ENCODE measurements around the gene TRIO. TPM values are rescaled to one million over a fixed set of nuclear protein-coding genes. Genes with fewer than 3 reads are reported as not detected.
A peak's percentile ranks its signal among the peaks of the same experiment; 100 is the strongest.
"Not testable (repeated sequence)": the region's sequence is repeated elsewhere in the genome, so short reads cannot be mapped to it uniquely, and the experiment has no call there.

TRIO gene
- total RNA-seq, 1 donor from 2014 or later, result 186 TPM

- no peak for DNase-seq
These were observed 43.1 kb downstream of the TRIO start for GRCh38 chr5:14186059-14186830.

DNA sequence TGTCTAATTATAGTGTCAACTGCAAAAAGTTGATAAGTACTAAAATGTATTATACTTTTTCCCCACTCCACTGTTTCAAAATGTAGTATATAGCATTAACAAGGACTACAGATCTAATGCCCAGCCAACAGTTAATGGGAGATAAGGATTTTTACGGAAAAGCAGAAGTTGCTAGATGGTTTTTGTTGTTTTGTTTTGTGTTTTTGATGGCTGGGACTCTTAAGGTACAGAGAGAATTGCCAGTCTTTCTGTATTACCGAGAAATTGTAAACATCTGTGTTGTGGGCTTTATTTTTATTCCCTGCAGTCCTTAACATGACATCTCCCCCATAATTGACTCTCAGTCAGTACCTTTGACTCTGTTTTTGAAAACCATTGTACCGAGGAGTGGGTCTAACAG lies 44.0 kb downstream of the TRIO start:
- DNase-seq, result no peak

GRCh38 chr5:14187660-14188059 lies 44.5 kb downstream of the TRIO start:
- DNase-seq, result no peak

- DNase-seq, result no peak
These were observed 45.6 kb downstream of the TRIO start for GRCh38 chr5:14188778-14189177.

GRCh38 chr5:14189680-14190079 lies 46.5 kb downstream of the TRIO start:
- DNase-seq, result no peak

DNA sequence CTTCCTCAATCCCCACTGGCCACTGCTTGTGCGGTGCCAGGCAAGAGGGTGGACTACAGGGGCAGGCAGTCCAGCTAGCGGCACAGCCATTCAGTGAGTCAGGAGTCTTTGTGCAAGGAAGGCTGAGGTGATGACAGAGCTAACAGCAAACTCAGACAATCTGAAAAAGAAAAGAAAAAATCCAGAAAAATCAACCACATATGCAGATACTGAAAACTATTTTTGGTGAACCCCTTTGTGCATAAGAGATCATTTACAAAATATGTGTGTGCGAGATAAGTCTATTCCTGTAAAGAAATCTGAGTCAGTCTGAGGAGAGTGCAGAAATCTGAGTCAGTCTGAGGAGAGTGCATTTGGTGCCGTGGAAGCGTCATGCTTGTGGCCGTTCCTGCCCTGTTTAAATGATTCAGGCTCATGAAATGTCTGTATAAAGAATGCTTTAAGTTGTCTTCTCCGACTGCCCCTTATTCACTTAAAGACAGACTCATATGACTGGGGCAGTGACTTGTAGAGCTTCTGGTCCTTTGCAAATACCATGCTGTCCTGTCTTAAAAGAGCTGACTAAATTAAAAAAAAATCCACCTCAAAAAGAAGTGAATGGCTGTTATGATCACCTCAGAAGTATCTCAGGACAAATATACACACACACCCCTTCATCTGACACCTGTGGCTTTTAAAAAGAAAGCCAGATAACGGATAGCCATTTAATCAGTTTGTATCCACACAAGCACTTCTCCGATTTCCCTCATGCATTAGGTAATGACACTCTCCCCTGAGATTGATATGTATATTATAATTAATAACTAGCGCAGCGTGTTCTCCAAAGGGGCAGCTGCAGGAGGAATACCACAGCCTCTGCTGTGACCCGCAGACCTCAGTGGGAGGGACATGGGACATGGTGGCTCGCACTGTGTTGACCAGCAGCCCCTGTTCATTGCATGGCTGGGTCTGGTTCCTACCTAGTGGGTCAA lies 47.3 kb downstream of the TRIO start:
- peak; percentile 57 for DNase-seq

DNA sequence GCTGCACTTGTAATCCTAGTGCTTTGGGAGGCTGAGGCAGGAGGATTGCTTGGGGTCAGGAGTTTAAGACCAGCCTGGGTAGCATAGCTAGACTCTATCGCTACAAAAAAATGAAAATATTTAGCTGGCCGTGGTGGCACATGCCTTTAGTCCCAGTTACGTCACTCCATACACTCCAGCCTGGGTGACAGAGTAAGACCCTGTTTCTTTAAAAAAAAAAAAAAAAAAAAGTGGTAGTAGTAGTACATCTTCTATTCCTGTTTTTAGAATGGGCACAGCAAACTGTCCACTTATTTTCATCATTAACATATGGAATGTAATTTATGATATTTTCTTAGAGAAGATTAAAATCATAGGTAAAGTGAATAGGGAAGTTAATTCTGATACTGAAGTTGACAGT lies 48.2 kb downstream of the TRIO start:
- no peak for DNase-seq

GRCh38 chr5:14193496-14193895 lies 50.4 kb downstream of the TRIO start:
- no peak for DNase-seq

DNA sequence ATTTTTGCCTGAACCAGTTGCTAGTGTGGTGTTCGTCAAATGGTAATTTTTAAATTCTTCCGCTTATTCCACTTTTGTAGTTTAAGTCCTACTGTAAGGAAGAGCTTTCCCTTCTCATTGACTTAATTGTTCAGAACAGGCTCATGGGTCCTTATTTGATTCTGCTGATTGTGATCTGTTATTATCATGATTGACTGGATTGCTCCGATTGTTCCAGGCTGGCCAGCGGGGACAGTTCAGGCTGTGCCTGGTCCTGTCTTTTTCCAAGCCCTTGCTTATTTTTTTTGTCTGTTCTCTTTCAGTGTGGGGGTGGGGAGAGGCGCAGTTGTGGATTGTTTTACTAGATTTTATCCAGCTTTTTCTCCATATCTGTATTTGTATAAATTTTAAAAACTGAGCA lies 52.4 kb downstream of the TRIO start:
- DNase-seq, result no peak

GRCh38 chr5:14197056-14197455 lies 53.9 kb downstream of the TRIO start:
- DNase-seq, result no peak

DNA sequence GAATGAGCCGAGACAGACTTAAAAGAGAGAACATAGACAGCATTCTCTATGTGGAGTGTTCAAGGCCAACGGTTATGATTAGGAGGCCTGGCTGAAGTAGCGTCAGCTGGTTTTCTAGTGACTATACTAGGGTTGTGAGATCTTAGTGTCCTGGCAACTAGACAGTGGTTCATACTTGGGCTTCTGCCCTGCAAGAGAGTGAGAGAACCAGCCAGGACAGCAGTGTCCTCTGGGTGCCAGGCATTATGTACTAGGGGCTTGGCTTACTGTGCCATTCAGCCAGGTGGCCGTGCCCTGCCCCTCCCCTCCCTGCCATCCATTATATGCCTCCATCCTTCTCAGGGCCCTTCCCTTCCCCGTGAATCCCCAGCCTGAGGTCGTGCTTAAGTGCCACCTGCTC lies 56.8 kb downstream of the TRIO start:
- DNase-seq, result no peak

- DNase-seq, result no peak
These were observed 57.3 kb downstream of the TRIO start for GRCh38 chr5:14200312-14200990.

DNA sequence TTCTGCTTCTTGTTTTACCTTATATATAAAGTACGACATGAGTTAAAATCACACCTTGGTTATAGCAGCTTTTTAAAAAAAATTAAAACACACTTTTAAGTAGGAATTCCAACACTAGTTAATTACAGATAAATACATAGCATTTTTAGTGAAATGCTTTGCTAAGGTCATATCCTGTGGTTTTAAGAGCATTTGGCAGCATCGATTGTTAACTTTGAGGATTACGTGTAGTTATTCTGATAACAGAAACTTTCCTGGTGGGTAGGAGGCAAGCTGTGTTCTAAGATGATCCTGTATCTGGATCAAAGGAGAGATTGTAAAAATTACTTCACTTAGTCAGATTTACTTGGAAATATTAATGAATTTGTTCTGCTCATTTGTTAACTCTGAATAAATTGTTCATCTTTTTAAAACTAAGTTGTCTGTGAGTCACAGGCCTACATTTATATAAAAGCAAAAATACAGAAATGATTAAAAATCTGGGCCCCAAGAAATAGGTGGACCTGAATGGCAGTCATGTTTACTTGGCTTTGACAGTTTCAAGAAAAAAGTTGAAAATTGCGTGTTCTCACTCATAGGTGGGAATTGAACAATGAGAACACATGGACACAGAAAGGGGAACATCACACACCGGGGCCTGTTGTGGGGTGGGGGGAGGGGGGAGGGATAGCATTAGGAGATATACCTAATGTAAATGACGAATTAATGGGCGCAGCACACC lies 58.3 kb downstream of the TRIO start:
- DNase-seq, result no peak

DNA sequence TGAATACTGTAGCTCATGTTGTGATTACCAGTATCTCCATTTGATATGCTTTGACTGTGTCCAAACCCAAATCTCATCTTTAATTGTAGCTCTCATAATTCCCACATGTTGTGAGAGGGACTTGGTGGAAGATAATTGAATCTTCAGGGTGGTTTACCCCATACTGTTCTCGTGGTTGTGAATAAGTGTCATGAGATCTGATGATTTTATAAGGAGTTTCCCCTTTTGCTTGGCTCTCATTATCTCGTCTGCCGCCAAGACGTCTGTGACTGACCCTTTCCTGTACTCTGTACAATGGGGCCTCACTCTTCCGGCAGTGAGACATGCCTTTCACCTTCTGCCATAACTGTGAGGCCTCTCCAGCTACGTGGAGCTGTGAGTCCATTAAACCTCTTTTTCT lies 59.3 kb downstream of the TRIO start:
- DNase-seq, result no peak

DNA sequence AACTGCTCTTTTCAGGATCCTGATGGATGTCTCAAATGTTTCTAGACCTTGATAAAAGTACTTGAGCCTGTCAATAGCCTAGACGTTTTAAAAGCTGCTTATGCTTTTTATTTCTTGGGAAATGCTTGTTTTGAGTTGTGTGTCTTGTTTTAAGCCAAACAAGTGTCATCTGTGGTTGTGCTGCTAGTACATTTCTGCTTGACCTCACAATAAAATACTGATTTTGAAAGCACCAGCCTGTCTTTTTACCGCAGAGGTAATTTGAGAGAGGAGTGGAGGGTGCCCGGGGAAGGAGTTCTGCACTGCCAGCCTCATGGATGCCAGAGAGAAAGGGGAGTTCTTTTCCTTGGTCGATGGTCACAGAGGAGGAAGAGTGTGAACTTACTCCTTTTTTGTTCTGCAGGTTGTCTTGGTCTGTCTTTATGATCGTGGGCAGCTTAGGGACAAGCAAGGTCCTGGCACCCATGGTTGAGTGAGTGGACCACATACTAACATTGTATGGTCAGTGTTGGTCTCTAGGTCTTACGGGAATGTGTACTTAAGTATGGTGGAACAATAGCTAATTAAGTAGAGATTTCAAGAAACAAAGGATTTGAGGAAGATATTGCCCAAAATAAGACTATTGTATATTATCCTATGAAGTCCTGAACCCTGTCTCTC lies 61.0 kb downstream of the TRIO start:
- no peak for DNase-seq

- DNase-seq, result peak; percentile 35
These were observed 61.7 kb downstream of the TRIO start for GRCh38 chr5:14204785-14205321.

- DNase-seq, result no peak
These were observed 63.0 kb downstream of the TRIO start for GRCh38 chr5:14206028-14206725.

DNA sequence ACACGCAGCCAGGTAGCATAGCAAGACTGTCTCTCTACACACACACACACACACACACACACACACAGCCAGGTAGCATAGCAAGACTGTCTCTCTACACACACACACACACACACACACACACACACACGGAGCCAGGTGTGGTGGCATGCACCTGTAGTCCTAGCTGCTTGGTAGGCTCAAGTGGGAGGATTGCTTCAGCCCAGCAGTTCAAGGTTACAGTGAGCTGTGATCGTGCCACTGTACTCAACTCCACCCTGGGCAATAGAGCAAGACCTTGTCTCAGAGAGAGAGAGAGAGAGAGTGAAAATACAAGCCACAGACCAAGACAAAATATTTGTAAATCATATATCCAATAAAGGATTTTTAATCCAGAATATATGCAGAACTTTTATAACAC lies 64.3 kb downstream of the TRIO start:
- not testable (repeated sequence) for DNase-seq

- peak; percentile 29 for DNase-seq
These were observed 65.2 kb downstream of the TRIO start for GRCh38 chr5:14208071-14209021.

Measured in skin of body (tissue), 2 donors.